Common myeloid progenitor, CD34-positive (primary cell): ENCODE results near the gene GCSAM.

Source experiments
- CTCF ChIA-PET: fragments of 350-600 bp; sonication (Branson Sonifier 250); formaldehyde crosslinking; loops from one replicate; lab custom pipeline; 2021; ENCODE audit warnings: antibody characterized with exemption; lab: Charles Lee
- POLR2A ChIA-PET: fragments of 350-600 bp; sonication (Branson Sonifier 250); formaldehyde crosslinking; loops from one replicate; lab custom pipeline; 2021; ENCODE audit warnings: antibody characterized with exemption; lab: Charles Lee
- DNase-seq, 3 donors: peaks; one replicate each; pipeline versions ENCODE4 v3.0.0 to v3.0.0-alpha.2; 2013
- H3K27ac ChIP-seq, 2 experiments: 1 replicate in 1 of 2; 2 replicates in 1 of 2; pipeline ENCODE4 v1.7.0; 2013; ENCODE audit warnings: inconsistent platforms in 2 of 2, low read length in 2 of 2, mild to moderate bottlenecking in 2 of 2, low read depth in 1 of 2, moderate library complexity in 1 of 2; ENCODE audit not compliant: severe bottlenecking in 2 of 2, insufficient read depth in 1 of 2, poor library complexity in 1 of 2
- H3K27me3 ChIP-seq, 5 experiments: replicated peaks in 2 of 5; 1 replicate in 3 of 5; 2 replicates in 2 of 5; pipeline versions ENCODE4 v1.6.1 to v1.7.0; 2013; ENCODE audit warnings: low read length in 4 of 5, mild to moderate bottlenecking in 2 of 5, moderate library complexity in 2 of 5, inconsistent platforms in 1 of 5; ENCODE audit not compliant: insufficient read depth in 5 of 5, control insufficient read depth in 4 of 5
- H3K36me3 ChIP-seq, 4 experiments: 1 replicate in 2 of 4; 2 replicates in 2 of 4; pipeline versions ENCODE4 v1.6.1 to v1.7.0; 2013; ENCODE audit warnings: low read length in 3 of 4, control low read depth in 1 of 4, mild to moderate bottlenecking in 1 of 4; ENCODE audit not compliant: control insufficient read depth in 4 of 4, insufficient read depth in 4 of 4
- H3K4me1 ChIP-seq, 4 experiments: 1 replicate in 3 of 4; 2 replicates in 1 of 4; pipeline versions ENCODE4 v1.6.1 to v1.7.1; 2013; ENCODE audit warnings: low read length in 3 of 4, mild to moderate bottlenecking in 3 of 4, control low read depth in 1 of 4, inconsistent platforms in 1 of 4, moderate library complexity in 1 of 4; ENCODE audit not compliant: control insufficient read depth in 4 of 4, insufficient read depth in 4 of 4; ENCODE audit errors: control extremely low read depth in 1 of 4
- H3K4me3 ChIP-seq, 7 experiments: 1 replicate in 4 of 7; 2 replicates in 3 of 7; pipeline versions ENCODE4 v1.5.1 to v1.7.0; 2013; ENCODE audit warnings: mild to moderate bottlenecking in 7 of 7, low read length in 6 of 7, moderate library complexity in 6 of 7, inconsistent platforms in 2 of 7, low read depth in 2 of 7, control low read depth in 1 of 7; ENCODE audit not compliant: insufficient read depth in 4 of 7, control insufficient read depth in 1 of 7; ENCODE audit errors: extremely low read depth in 1 of 7
- H3K9me3 ChIP-seq, 5 experiments: 1 replicate in 4 of 5; 2 replicates in 1 of 5; pipeline versions ENCODE4 v1.6.1 to v1.7.1; 2013; ENCODE audit warnings: low read length in 4 of 5, mild to moderate bottlenecking in 2 of 5, inconsistent platforms in 1 of 5, low read depth in 1 of 5, moderate library complexity in 1 of 5; ENCODE audit not compliant: control insufficient read depth in 4 of 5, insufficient read depth in 2 of 5; ENCODE audit errors: control extremely low read depth in 1 of 5
- WGBS: methylation state at CpG from one replicate; pipeline ENCODE4 v1.1.5; 2013; ENCODE audit not compliant: insufficient coverage; 5-methylcytosine and 5-hydroxymethylcytosine counted together

GCSAM gene

DNA sequence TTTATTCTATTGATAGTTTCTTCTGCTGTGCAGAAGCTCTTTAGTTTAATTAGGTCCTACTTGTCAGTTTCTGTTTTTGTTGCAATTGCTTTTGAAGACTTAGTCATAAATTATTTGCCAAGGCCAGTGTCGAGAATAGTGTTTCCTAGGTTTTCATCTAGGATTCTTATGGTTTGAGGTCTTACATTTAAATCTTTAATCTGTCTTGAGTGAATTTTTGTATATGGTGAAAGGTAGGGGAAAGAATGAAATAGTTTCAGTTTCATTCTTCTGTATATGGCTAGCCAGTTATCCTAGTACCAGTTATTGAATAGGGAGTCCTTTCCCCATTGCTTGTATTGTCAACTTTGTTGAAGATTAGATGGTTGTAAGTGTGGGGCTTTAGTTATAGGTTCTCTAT is 10.6 kb upstream of the GCSAM start:
- Histone ChIP-seq H3K36me3 (peaks cover 0 to under 1% (median 0%) of the 10 kb centered on the region in 4 experiments), H3K27me3 (no peaks in the 10 kb centered on the region), H3K4me3 (no peak overlapping the region), H3K9me3 (peaks cover 0 to 11% (median 2%) of the 10 kb centered on the region in 5 experiments), H3K4me1 (no peaks in the 10 kb centered on the region), H3K27ac (no peak overlapping the region)
- POLR2A ChIA-PET: interaction anchor here (0.7 kb wide), 1 partner anchor 179 kb away, joined by 3 read pairs; no protein-coding TSS in a partner anchor
- CTCF ChIA-PET: no interaction called here
- WGBS: 50% methylated on average over 1 of the region's 1 CpG
- DNase-seq: no peak

GRCh38 chr3:112143251-112143650 is 10.2 kb upstream of the GCSAM start:
- Histone ChIP-seq H3K4me1 (peaks cover 0 to 4% (median 1%) of the 10 kb centered on the region in 4 experiments), H3K27me3 (no peaks in the 10 kb centered on the region), H3K36me3 (no peaks in the 10 kb centered on the region), H3K4me3 (no peak overlapping the region), H3K27ac (no peak overlapping the region), H3K9me3 (peaks cover 0 to 8% (median 1%) of the 10 kb centered on the region in 5 experiments)
- CTCF ChIA-PET: no interaction called here
- no peak for DNase-seq
- POLR2A ChIA-PET: no interaction called here
- 80% methylated on average over 1 of the region's 1 CpG for WGBS

DNA sequence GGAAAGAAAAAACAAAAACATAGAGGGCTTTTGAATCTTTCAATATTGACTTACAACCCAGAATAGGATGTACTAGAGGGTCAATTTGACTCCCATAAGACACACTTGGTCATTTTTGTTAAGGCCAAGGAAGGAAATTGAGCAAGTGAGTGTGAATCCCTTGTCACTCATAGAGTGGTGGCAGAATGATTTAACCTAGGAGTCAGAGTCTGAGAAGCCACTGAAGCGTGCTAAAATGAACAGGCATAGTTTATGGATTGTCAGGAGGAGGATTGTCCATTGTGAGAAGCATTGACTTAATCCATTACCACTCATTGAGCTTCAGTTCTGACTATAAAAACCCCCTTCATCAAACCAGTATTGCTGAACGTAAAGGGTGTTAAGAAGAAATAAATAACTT is 8.2 kb upstream of the GCSAM start:
- ChIA-PET POLR2A (no interaction called here), CTCF (no interaction called here)
- no peak for DNase-seq
- Histone ChIP-seq H3K27ac (no peak overlapping the region), H3K4me3 (no peak overlapping the region), H3K4me1 (peaks cover 4 to 20% (median 11%) of the 10 kb centered on the region in 4 experiments), H3K9me3 (peaks cover 0 to 8% (median 1%) of the 10 kb centered on the region in 5 experiments), H3K27me3 (no peaks in the 10 kb centered on the region), H3K36me3 (no peaks in the 10 kb centered on the region)
- WGBS: no CpG with 5 or more reads among the region's 2 CpGs

DNA sequence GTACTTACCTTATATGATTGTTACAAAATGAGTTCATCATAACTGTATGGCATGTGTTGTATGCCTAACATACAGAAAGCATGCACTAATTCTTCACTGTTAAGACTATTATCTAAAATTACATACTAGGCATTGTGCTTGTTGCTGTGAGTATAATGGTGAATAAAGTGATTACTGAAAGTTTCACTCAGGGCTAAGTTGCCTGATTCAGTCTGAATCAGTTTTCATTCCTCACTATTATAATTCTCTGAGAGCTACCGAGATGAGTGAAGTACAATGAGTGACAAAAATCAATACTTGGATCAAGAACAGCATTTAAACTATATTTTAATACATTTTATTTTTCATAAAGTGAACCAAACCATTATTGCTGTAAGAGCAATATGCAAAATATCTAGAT is 7.5 kb upstream of the GCSAM start:
- no CpG with 5 or more reads among the region's 1 CpG for WGBS
- Histone ChIP-seq H3K4me1 (peaks cover 4 to 24% (median 13%) of the 10 kb centered on the region in 4 experiments), H3K27ac (no peak overlapping the region), H3K4me3 (no peak overlapping the region), H3K36me3 (no peaks in the 10 kb centered on the region), H3K27me3 (no peaks in the 10 kb centered on the region), H3K9me3 (peaks cover 0 to 8% (median 0%) of the 10 kb centered on the region in 5 experiments)
- ChIA-PET CTCF (no interaction called here), POLR2A (no interaction called here)
- DNase-seq: no peak

DNA sequence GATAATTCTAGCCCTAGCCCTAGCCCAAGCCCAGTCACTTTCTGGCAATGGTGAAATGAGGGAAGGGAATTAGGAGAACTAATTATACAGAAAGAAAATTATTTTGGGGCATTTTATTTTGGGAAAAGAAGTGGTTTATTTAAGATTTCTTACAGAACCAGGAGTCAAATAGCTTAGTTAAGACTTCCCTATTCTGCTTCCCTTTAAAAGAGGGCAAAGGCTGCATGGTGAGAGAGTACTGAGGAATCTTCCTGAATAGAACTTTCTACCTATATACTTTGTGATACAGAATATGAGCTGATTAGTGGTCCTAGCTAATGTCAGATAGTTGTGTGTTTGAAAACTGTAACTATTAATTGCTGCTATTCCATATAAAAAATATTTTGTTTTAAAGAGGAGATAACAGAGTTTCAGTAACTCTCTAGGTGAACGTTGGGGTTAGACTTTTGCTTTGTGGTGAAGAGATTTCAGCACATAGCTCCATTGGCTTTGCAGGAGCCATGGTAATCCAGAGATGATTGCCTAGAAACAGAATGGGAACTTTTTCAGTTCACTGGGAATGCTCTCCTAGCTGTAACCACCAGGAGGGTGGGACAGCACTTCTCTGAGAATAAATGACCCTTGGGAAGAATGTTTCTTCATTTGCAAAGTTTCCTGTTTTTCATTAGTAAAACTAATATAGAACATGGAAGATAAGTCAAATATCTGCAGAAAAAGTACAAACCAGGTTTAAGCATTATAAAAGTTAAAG is 5.3 kb upstream of the GCSAM start:
- Histone ChIP-seq H3K4me1 (peaks cover 11 to 46% (median 31%) of the 10 kb centered on the region in 4 experiments), H3K36me3 (no peaks in the 10 kb centered on the region), H3K27me3 (no peaks in the 10 kb centered on the region), H3K27ac (no peak overlapping the region), H3K4me3 (no peak overlapping the region), H3K9me3 (no peaks in the 10 kb centered on the region)
- ChIA-PET CTCF (interaction anchor here (0.6 to 3.4 kb wide), 12 partner anchors 9 to 380 kb away, joined by 3 to 26 read pairs (median 4); partner anchors contain the start of gene SLC9C1), POLR2A (interaction anchor here (1.1 kb wide), 1 partner anchor 154 kb away, joined by 3 read pairs; no protein-coding TSS in a partner anchor)
- no peak for DNase-seq
- WGBS: 67% methylated on average over 1 of the region's 1 CpG

DNA sequence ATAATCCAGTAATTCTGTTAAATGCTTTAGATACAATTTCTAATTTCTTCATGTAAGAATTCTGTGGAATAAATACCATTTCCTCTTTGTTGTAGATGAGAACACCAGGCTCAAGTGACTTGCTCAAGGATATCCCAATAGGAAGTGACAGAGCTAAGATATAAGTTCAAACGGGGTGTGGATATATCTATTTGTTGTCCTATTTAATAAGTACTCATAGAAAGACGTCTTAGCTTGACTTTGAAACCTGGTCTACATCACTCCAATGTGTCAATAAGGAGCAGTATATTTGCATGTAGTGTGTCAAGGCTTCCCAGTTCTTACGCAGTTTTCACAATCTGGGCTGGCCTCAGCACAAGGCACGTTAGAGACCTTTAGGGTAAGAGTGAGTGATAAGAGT is 4.7 kb upstream of the GCSAM start:
- H3K4me3 ChIP-seq: no peak overlapping the region
- DNase-seq: no peak
- H3K36me3 ChIP-seq: no peaks in the 10 kb centered on the region
- ChIA-PET POLR2A (interaction anchor here (1.1 kb wide), 1 partner anchor 155 kb away, joined by 3 read pairs; no protein-coding TSS in a partner anchor), CTCF (interaction anchor here (0.9 to 3.4 kb wide), 14 partner anchors 9 to 396 kb away, joined by 3 to 26 read pairs (median 4); partner anchors contain the start of gene SLC9C1)
- H3K4me1 ChIP-seq: peaks cover 12 to 52% (median 36%) of the 10 kb centered on the region in 4 experiments
- H3K9me3 ChIP-seq: no peaks in the 10 kb centered on the region
- H3K27me3 ChIP-seq: no peaks in the 10 kb centered on the region
- 100% methylated on average over 1 of the region's 4 CpGs for WGBS
- no peak overlapping the region for H3K27ac ChIP-seq
